Measurements from ENCODE around the gene PTPRH. TPM values are rescaled to one million over a fixed set of nuclear protein-coding genes. Genes with fewer than 3 reads are reported as not detected.

The PTPRH gene
- total and polyA plus RNA-seq, 9 of the 15 experiments (the other 6 are each of a cell fraction or from before 2014, with no cell fraction given): 0.87 to 34.3 (median 22.7) TPM

DNA sequence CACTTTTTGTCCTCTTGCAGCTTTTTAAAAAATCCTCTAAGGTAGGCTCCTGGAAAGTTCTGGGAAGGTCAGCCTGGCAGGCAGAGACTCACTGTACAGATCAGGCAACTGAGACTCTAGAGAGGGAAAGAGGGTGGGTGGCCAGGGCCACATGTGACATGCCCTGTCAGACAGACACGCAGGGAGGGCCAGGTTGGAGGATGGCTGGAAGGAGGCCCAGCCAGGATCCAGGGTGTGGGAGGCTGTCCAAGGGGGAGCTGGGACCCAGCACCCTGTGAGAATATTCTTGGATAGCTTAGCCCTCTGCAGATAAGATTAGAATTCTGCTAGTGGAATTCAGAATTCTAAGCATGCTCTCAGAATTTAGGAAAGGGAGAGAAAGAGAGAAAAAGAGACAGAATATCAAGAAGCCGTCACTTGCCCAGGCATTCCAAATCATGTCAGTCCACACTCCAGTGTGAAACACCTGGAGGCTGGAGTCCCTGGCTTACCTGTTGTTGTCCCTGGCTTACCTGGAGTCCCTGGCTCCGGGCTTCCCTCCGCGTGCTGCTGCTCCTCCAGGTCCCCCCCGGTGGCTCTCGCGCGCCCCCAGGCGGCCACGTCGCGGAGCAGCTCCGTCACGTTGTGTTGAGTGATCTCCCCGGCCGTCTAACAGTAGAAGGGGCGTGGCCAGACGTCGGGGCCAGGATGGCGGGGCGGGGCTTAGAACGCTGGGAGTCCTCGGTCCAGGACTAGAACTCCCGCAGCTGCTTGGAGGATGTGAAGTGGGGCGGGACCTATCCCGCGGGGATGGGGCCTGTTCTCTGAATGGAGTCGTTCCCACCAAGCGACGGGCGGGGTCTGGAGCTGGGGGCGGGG lies 48.9 kb downstream of the PTPRH start (continued):
- TF ChIP-seq HMGN3 (IDR thresholded peaks at IDR 0.05; ENCODE audit: borderline replicate concordance, extremely low read depth, insufficient read length, low read depth, low read length) (peak; percentile 93), TAF1 (IDR thresholded peaks at IDR 0.05; ENCODE audit: control insufficient read depth, extremely low read depth, insufficient read depth, low read length, severe bottlenecking) (peak; percentile 52), NCOR1 (IDR thresholded peaks at IDR 0.05) (peak; percentile 35; the same call in 1 of the 2 replicates), HNRNPL (IDR thresholded peaks at IDR 0.05; ENCODE audit: low read depth, low read length) (no peak), CREB1 (IDR thresholded peaks at IDR 0.05) (peak; percentile 82), CREB1 (CRISPR knock-in tag; IDR thresholded peaks at IDR 0.05) (peak; percentile 94), PRPF4 (IDR thresholded peaks at IDR 0.05; ENCODE audit: insufficient read depth, low read depth, low read length, poor library complexity, severe bottlenecking) (no peak), ZNF551 (CRISPR knock-in tag; IDR thresholded peaks at IDR 0.05) (no peak), ZNF24 (IDR thresholded peaks at IDR 0.05) (no peak; the same call in 1 of the 2 replicates), SP2 (IDR thresholded peaks at IDR 0.05; ENCODE audit: extremely low read depth, low read depth, low read length, poor library complexity, severe bottlenecking) (no peak), ZNF778 (CRISPR knock-in tag; IDR thresholded peaks at IDR 0.05) (no peak), RNF2 (IDR thresholded peaks at IDR 0.05) (no peak), ZFX (CRISPR knock-in tag; IDR thresholded peaks at IDR 0.05) (no peak), HDAC1 (IDR thresholded peaks at IDR 0.05) (peak in 1 of 2 experiments; percentile 42; a peak in 2 of 4 replicates), TGIF2 (CRISPR knock-in tag; IDR thresholded peaks at IDR 0.05) (no peak), ZNF146 (CRISPR knock-in tag; IDR thresholded peaks at IDR 0.05; ENCODE audit: unreplicated experiment) (no peak), CHD1 (IDR thresholded peaks at IDR 0.05; ENCODE audit: low read length) (no peak), FIP1L1 (IDR thresholded peaks at IDR 0.05; ENCODE audit: low read depth, low read length, poor library complexity, severe bottlenecking) (peak; percentile 53), ZNF124 (CRISPR knock-in tag; IDR thresholded peaks at IDR 0.05) (no peak)
- TF ChIP-seq, protein P1, sequence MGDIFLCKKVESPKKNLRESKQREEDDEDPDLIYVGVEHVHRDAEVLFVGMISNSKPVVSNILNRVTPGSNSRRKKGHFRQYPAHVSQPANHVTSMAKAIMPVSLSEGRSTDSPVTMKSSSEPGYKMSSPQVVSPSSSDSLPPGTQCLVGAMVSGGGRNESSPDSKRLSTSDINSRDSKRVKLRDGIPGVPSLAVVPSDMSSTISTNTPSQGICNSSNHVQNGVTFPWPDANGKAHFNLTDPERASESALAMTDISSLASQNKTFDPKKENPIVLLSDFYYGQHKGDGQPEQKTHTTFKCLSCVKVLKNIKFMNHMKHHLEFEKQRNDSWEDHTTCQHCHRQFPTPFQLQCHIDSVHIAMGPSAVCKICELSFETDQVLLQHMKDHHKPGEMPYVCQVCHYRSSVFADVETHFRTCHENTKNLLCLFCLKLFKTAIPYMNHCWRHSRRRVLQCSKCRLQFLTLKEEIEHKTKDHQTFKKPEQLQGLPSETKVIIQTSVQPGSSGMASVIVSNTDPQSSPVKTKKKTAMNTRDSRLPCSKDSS (IDR thresholded peaks at IDR 0.05; ENCODE audit: low read depth, partially characterized antibody): no peak
- TF ChIP-seq, protein P2, sequence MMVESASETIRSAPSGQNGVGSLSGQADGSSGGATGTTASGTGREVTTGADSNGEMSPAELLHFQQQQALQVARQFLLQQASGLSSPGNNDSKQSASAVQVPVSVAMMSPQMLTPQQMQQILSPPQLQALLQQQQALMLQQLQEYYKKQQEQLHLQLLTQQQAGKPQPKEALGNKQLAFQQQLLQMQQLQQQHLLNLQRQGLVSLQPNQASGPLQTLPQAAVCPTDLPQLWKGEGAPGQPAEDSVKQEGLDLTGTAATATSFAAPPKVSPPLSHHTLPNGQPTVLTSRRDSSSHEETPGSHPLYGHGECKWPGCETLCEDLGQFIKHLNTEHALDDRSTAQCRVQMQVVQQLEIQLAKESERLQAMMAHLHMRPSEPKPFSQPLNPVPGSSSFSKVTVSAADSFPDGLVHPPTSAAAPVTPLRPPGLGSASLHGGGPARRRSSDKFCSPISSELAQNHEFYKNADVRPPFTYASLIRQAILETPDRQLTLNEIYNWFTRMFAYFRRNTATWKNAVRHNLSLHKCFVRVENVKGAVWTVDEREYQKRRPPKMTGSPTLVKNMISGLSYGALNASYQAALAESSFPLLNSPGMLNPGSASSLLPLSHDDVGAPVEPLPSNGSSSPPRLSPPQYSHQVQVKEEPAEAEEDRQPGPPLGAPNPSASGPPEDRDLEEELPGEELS (CRISPR knock-in tag; IDR thresholded peaks at IDR 0.05; ENCODE audit: borderline replicate concordance): no peak
- TF ChIP-seq, protein P3, sequence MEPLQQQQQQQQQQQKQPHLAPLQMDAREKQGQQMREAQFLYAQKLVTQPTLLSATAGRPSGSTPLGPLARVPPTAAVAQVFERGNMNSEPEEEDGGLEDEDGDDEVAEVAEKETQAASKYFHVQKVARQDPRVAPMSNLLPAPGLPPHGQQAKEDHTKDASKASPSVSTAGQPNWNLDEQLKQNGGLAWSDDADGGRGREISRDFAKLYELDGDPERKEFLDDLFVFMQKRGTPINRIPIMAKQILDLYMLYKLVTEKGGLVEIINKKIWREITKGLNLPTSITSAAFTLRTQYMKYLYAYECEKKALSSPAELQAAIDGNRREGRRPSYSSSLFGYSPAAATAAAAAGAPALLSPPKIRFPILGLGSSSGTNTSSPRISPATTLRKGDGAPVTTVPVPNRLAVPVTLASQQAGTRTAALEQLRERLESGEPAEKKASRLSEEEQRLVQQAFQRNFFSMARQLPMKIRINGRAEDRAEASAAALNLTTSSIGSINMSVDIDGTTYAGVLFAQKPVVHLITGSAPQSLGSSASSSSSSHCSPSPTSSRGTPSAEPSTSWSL (CRISPR knock-in tag; IDR thresholded peaks at IDR 0.05; ENCODE audit: borderline replicate concordance): no peak

Measured in K562 (cell line).